Mammary epithelial cell (primary cell): ENCODE data around the gene IL6.

ENCODE experiments used
- EZH2 ChIP-seq: IDR thresholded peaks from 2 replicates; pipeline ENCODE4 v1.6.1; 2012; ENCODE audit warnings: low read length, inconsistent platforms, borderline replicate concordance
- TF ChIP-seq, protein P1 (sequence below), 2 donors: IDR thresholded peaks in 1 of 2; conservative IDR thresholded peaks in 1 of 2; 2 replicates each; pipeline ENCODE4 v1.5.1; 2011 to 2012; ENCODE audit warnings: inconsistent platforms in 2 of 2, low read length in 2 of 2, mild to moderate bottlenecking in 2 of 2, control low read depth in 1 of 2, low read depth in 1 of 2; ENCODE audit not compliant: insufficient read depth in 1 of 2; ENCODE audit errors: extremely low read depth in 1 of 2

DNA sequence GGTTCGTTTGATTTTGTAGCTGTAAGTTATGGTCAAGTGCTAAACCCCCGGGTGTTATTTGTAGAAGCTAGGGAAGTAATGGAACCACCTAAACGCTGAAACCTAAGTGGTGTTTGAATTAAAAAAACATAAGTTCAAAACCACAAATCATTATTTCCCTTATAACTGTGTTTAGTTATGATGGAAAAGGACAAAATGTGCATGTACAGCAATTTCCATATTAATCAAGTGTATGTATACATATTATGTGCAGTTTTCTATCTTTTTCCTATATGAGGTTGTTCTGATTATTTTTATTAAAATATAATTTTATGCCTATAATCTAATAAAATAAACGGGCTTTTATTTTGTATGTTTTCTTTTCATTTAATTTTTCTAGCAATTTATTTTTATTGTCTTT, 45.9 kb downstream of the IL6 start:
- TF ChIP-seq, protein P1, sequence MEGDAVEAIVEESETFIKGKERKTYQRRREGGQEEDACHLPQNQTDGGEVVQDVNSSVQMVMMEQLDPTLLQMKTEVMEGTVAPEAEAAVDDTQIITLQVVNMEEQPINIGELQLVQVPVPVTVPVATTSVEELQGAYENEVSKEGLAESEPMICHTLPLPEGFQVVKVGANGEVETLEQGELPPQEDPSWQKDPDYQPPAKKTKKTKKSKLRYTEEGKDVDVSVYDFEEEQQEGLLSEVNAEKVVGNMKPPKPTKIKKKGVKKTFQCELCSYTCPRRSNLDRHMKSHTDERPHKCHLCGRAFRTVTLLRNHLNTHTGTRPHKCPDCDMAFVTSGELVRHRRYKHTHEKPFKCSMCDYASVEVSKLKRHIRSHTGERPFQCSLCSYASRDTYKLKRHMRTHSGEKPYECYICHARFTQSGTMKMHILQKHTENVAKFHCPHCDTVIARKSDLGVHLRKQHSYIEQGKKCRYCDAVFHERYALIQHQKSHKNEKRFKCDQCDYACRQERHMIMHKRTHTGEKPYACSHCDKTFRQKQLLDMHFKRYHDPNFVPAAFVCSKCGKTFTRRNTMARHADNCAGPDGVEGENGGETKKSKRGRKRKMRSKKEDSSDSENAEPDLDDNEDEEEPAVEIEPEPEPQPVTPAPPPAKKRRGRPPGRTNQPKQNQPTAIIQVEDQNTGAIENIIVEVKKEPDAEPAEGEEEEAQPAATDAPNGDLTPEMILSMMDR (conservative IDR thresholded peaks at IDR 0.05 in 1 of 2, IDR thresholded peaks at IDR 0.05 in 1 of 2; ENCODE audit: extremely low read depth in 1 of 2, insufficient read depth in 1 of 2, low read depth in 1 of 2, low read length in 2 of 2), result no peak
- no peak for TF ChIP-seq EZH2
